Measurements from ENCODE around the gene MGAT1.
"Not testable (repeated sequence)": the region's sequence is repeated elsewhere in the genome, so short reads cannot be mapped to it uniquely, and the experiment has no call there.

The MGAT1 gene

DNA sequence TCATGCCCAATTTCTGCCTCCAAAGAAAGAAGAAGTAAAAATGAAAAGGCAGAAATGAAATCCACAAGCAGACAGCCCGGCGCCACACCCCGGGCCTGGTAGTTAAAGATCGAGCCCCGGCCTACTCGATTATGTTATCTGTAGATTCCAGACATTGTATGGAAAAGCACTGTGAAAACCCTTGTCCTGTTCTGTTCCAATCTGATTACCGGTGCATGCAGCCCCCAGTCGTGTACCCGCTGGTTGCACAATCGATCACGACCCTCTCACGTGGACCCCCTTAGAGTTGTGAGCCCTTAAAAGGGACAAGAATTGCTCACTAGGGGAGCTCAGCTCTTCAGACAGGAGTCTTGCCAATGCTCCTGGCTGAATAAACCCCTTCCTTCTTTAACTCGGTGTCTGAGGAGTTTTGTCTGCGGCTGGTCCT, 20.7 kb downstream of the MGAT1 start:
- H4K91ac ChIP-seq (ENCODE audit: low read length); H2AK5ac ChIP-seq (ENCODE audit: low read length, severe bottlenecking); H2BK5ac ChIP-seq (ENCODE audit: low read depth, low read length, poor library complexity, severe bottlenecking); H3K27me3 ChIP-seq (ENCODE audit: control insufficient read depth in 1 of 2, insufficient read depth in 1 of 2, low read length in 2 of 2); H3K14ac ChIP-seq (ENCODE audit: low read length in 2 of 2); H3K4me3 ChIP-seq (ENCODE audit: insufficient read depth in 1 of 2, low read depth in 1 of 2, low read length in 2 of 2); H3K36me3 ChIP-seq (ENCODE audit: control insufficient read depth in 1 of 2, insufficient read depth in 2 of 2, low read depth in 1 of 2, low read length in 2 of 2); H3K9ac ChIP-seq (ENCODE audit: low read length); H3K18ac ChIP-seq (ENCODE audit: low read depth in 1 of 2, low read length in 2 of 2); H2AFZ ChIP-seq (ENCODE audit: low read depth, low read length); H3K9me3 ChIP-seq (ENCODE audit: control insufficient read depth, low read length); H2BK15ac ChIP-seq (ENCODE audit: low read depth, poor library complexity, severe bottlenecking); H2BK12ac ChIP-seq (ENCODE audit: low read length in 2 of 2); H3K4me2 ChIP-seq (ENCODE audit: low read length, poor library complexity, severe bottlenecking); H2BK120ac ChIP-seq (ENCODE audit: low read depth, low read length); H3K4ac ChIP-seq (ENCODE audit: low read depth in 1 of 2, low read length in 2 of 2); H3K27ac ChIP-seq (ENCODE audit: low read length, poor library complexity, severe bottlenecking); DNase-seq; H4K8ac ChIP-seq (ENCODE audit: low read length); H3K23ac ChIP-seq (ENCODE audit: low read length in 2 of 2): not testable (repeated sequence)
- Histone ChIP-seq H3K79me1 (replicated peaks; ENCODE audit: low read length, poor library complexity, severe bottlenecking) (peaks cover 10% of the 10 kb centered on the region), H3K4me1 (ENCODE audit: control insufficient read depth, insufficient read depth, low read depth, low read length) (peaks cover 15% of the 10 kb centered on the region)
- WGBS = 96% methylated on average over 14 of the region's 14 CpGs

DNA sequence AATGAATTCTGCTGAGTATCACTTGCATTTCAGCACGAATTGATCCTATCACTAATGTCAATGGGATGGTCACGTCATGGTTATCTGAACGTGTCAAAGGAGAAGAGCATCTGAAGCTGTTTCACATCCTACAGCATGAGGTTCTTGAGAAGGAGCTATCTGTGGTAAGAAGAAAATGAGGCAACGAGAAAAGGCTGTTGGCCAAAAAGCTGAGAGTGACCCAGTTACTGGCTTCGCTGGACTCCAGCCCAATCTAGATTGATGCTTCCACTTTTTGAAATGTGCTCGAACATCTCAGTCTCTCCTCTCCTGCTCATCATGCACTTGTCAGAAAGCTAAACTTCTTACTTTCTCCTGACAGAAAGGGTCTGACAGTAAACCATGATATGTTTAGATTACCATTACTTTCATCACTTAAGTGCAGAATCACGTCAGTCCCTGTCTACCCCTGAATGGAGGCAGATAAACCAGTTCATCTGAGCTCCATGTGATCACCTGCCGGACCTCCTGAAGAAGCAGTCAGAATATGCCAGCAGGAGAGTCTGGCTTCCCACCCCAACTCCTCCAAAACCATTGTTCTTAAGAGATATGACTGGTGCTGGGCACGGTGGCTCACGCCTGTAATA, 22.5 kb downstream of the MGAT1 start:
- H3K4me1 ChIP-seq (ENCODE audit: control insufficient read depth, insufficient read depth, low read depth, low read length) = no peaks in the 10 kb centered on the region
- 87% methylated on average over 10 of the region's 10 CpGs for WGBS
- H3K23ac ChIP-seq (ENCODE audit: low read length in 2 of 2) = no peak overlapping the region
- no peak overlapping the region for H4K91ac ChIP-seq (ENCODE audit: low read length)
- no peak overlapping the region for H3K27ac ChIP-seq (ENCODE audit: low read length, poor library complexity, severe bottlenecking)
- no peak overlapping the region for H2BK120ac ChIP-seq (ENCODE audit: low read depth, low read length)
- no peak overlapping the region for H3K4ac ChIP-seq (ENCODE audit: low read depth in 1 of 2, low read length in 2 of 2)
- H3K4me2 ChIP-seq (ENCODE audit: low read length, poor library complexity, severe bottlenecking) = no peak overlapping the region
- no peak overlapping the region for H2AK5ac ChIP-seq (ENCODE audit: low read length, severe bottlenecking)
- H3K79me1 ChIP-seq (replicated peaks; ENCODE audit: low read length, poor library complexity, severe bottlenecking) = peaks cover 10% of the 10 kb centered on the region
- H3K36me3 ChIP-seq (ENCODE audit: control insufficient read depth in 1 of 2, insufficient read depth in 2 of 2, low read depth in 1 of 2, low read length in 2 of 2) = no peaks in the 10 kb centered on the region
- H3K9ac ChIP-seq (ENCODE audit: low read length) = no peak overlapping the region
- no peak for DNase-seq
- no peak overlapping the region for H3K4me3 ChIP-seq (ENCODE audit: insufficient read depth in 1 of 2, low read depth in 1 of 2, low read length in 2 of 2)
- H3K14ac ChIP-seq (ENCODE audit: low read length in 2 of 2) = no peak overlapping the region
- H2BK15ac ChIP-seq (ENCODE audit: low read depth, poor library complexity, severe bottlenecking) = no peak overlapping the region
- no peaks in the 10 kb centered on the region for H3K27me3 ChIP-seq (ENCODE audit: control insufficient read depth in 1 of 2, insufficient read depth in 1 of 2, low read length in 2 of 2)
- no peak overlapping the region for H4K8ac ChIP-seq (ENCODE audit: low read length)
- H2AFZ ChIP-seq (ENCODE audit: low read depth, low read length) = no peak overlapping the region
- no peak overlapping the region for H2BK12ac ChIP-seq (ENCODE audit: low read length in 2 of 2)
- H3K18ac ChIP-seq (ENCODE audit: low read depth in 1 of 2, low read length in 2 of 2) = no peak overlapping the region
- no peaks in the 10 kb centered on the region for H3K9me3 ChIP-seq (ENCODE audit: control insufficient read depth, low read length)
- H2BK5ac ChIP-seq (ENCODE audit: low read depth, low read length, poor library complexity, severe bottlenecking) = no peak overlapping the region

DNA sequence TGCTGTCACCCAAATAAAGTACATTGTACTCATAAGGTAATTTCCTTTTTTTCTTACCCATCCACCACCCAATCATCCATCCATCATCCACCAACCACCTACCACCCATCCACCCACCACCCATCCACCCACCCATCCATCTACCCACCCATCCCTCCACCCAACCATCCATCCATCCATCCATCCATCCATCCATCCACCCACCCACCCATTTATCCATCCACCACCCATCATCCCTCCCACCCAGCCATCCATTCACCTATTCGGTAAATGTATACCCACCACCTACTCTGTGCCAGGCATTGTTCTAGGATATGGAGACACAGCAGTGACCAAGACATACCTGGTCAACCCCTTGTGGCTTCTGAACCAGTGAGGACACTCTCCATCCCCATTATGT, 25.1 kb downstream of the MGAT1 start:
- Histone ChIP-seq H3K36me3 (ENCODE audit: control insufficient read depth in 1 of 2, insufficient read depth in 2 of 2, low read depth in 1 of 2, low read length in 2 of 2) (no peaks in the 10 kb centered on the region), H3K4me1 (ENCODE audit: control insufficient read depth, insufficient read depth, low read depth, low read length) (no peaks in the 10 kb centered on the region), H3K23ac (ENCODE audit: low read length in 2 of 2) (no peak overlapping the region), H2BK15ac (ENCODE audit: low read depth, poor library complexity, severe bottlenecking) (no peak overlapping the region), H3K14ac (ENCODE audit: low read length in 2 of 2) (no peak overlapping the region), H4K8ac (ENCODE audit: low read length) (no peak overlapping the region), H3K9me3 (ENCODE audit: control insufficient read depth, low read length) (peaks cover 8% of the 10 kb centered on the region), H2AFZ (ENCODE audit: low read depth, low read length) (no peak overlapping the region), H3K27ac (ENCODE audit: low read length, poor library complexity, severe bottlenecking) (no peak overlapping the region), H3K4ac (ENCODE audit: low read depth in 1 of 2, low read length in 2 of 2) (no peak overlapping the region), H3K4me2 (ENCODE audit: low read length, poor library complexity, severe bottlenecking) (no peak overlapping the region), H3K79me1 (replicated peaks; ENCODE audit: low read length, poor library complexity, severe bottlenecking) (no peaks in the 10 kb centered on the region), H2BK12ac (ENCODE audit: low read length in 2 of 2) (no peak overlapping the region), H3K18ac (ENCODE audit: low read depth in 1 of 2, low read length in 2 of 2) (no peak overlapping the region), H3K4me3 (ENCODE audit: insufficient read depth in 1 of 2, low read depth in 1 of 2, low read length in 2 of 2) (no peak overlapping the region), H2BK5ac (ENCODE audit: low read depth, low read length, poor library complexity, severe bottlenecking) (no peak overlapping the region), H3K9ac (ENCODE audit: low read length) (no peak overlapping the region), H3K27me3 (ENCODE audit: control insufficient read depth in 1 of 2, insufficient read depth in 1 of 2, low read length in 2 of 2) (no peaks in the 10 kb centered on the region), H2AK5ac (ENCODE audit: low read length, severe bottlenecking) (no peak overlapping the region), H4K91ac (ENCODE audit: low read length) (no peak overlapping the region), H2BK120ac (ENCODE audit: low read depth, low read length) (no peak overlapping the region)
- no peak for DNase-seq
- 92% methylated on average over 1 of the region's 1 CpG for WGBS

DNA sequence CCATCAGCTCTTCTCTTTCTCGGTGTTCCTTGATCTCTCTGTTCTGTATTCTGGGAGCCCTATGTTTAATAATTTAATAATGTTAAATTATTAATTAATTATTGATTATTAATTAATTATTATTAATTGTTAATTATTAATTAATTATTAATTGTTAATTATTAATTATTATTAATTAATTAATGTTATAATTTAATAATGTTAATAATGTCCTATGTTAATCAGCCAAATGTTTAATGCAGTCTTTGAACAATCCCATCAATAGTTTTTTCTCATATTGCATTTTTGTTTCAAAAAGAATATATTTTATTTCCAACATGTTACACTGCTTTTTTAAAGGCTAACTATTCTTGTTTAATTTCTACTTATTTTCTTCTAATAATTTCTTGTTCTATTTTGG, 26.2 kb downstream of the MGAT1 start:
- Histone ChIP-seq H2BK5ac (ENCODE audit: low read depth, low read length, poor library complexity, severe bottlenecking) (no peak overlapping the region), H3K4me2 (ENCODE audit: low read length, poor library complexity, severe bottlenecking) (no peak overlapping the region), H2AFZ (ENCODE audit: low read depth, low read length) (no peak overlapping the region), H2BK15ac (ENCODE audit: low read depth, poor library complexity, severe bottlenecking) (no peak overlapping the region), H3K36me3 (ENCODE audit: control insufficient read depth in 1 of 2, insufficient read depth in 2 of 2, low read depth in 1 of 2, low read length in 2 of 2) (no peaks in the 10 kb centered on the region), H2BK120ac (ENCODE audit: low read depth, low read length) (no peak overlapping the region), H2AK5ac (ENCODE audit: low read length, severe bottlenecking) (no peak overlapping the region), H3K23ac (ENCODE audit: low read length in 2 of 2) (no peak overlapping the region), H4K8ac (ENCODE audit: low read length) (no peak overlapping the region), H2BK12ac (ENCODE audit: low read length in 2 of 2) (no peak overlapping the region), H3K27me3 (ENCODE audit: control insufficient read depth in 1 of 2, insufficient read depth in 1 of 2, low read length in 2 of 2) (no peaks in the 10 kb centered on the region), H3K9me3 (ENCODE audit: control insufficient read depth, low read length) (peaks cover 15% of the 10 kb centered on the region), H3K27ac (ENCODE audit: low read length, poor library complexity, severe bottlenecking) (no peak overlapping the region), H3K9ac (ENCODE audit: low read length) (no peak overlapping the region), H3K4me1 (ENCODE audit: control insufficient read depth, insufficient read depth, low read depth, low read length) (no peaks in the 10 kb centered on the region), H3K79me1 (replicated peaks; ENCODE audit: low read length, poor library complexity, severe bottlenecking) (no peaks in the 10 kb centered on the region), H3K14ac (ENCODE audit: low read length in 2 of 2) (no peak overlapping the region), H3K4me3 (ENCODE audit: insufficient read depth in 1 of 2, low read depth in 1 of 2, low read length in 2 of 2) (no peak overlapping the region), H3K18ac (ENCODE audit: low read depth in 1 of 2, low read length in 2 of 2) (no peak overlapping the region), H4K91ac (ENCODE audit: low read length) (no peak overlapping the region), H3K4ac (ENCODE audit: low read depth in 1 of 2, low read length in 2 of 2) (no peak overlapping the region)
- no CpG with 5 or more reads among the region's 1 CpG for WGBS
- DNase-seq = no peak

Measured in mesenchymal stem cell (in vitro differentiated cells and primary cell).